ENCODE data around the gene STAG1. TPM values are rescaled to one million over a fixed set of nuclear protein-coding genes. Genes with fewer than 3 reads are reported as not detected.

Gene STAG1
- polyA plus RNA-seq, 3 donors = 7.2 to 10.0 (median 7.5) TPM

DNA sequence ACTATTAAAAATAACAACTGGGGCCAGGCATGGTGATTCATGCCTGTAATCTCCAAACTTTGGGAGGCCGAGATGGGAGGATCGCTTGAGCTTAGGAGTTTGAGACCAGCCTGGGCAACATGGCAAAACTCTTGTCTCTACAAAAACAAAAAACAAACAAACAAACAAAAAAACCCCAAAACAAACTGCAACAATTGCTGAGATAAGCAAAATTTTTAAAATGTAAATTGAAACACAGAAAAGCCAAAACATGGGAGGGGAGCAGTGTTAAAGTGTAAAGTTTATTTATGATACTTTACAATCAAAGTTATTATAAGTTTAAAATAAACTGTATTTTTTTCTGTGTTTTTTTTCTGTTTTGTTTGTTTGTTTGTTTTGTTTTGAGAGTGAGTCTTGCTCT lies 294.4 kb downstream of the STAG1 start:
- H3K27ac ChIP-seq (ENCODE audit: low read depth in 1 of 2, low read length in 2 of 2) = no peak overlapping the region
- intact Hi-C loops (cut with micrococcal nuclease) = no loop called here
- TF ChIP-seq, protein P1, sequence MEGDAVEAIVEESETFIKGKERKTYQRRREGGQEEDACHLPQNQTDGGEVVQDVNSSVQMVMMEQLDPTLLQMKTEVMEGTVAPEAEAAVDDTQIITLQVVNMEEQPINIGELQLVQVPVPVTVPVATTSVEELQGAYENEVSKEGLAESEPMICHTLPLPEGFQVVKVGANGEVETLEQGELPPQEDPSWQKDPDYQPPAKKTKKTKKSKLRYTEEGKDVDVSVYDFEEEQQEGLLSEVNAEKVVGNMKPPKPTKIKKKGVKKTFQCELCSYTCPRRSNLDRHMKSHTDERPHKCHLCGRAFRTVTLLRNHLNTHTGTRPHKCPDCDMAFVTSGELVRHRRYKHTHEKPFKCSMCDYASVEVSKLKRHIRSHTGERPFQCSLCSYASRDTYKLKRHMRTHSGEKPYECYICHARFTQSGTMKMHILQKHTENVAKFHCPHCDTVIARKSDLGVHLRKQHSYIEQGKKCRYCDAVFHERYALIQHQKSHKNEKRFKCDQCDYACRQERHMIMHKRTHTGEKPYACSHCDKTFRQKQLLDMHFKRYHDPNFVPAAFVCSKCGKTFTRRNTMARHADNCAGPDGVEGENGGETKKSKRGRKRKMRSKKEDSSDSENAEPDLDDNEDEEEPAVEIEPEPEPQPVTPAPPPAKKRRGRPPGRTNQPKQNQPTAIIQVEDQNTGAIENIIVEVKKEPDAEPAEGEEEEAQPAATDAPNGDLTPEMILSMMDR (IDR thresholded peaks at IDR 0.05) = no peak
- H3K4me2 ChIP-seq (replicated peaks; ENCODE audit: extremely low read depth, low read length, poor library complexity, severe bottlenecking) = no peak overlapping the region
- Mint-ChIP-seq H3K36me3 (peaks cover 58 to 77% of the 10 kb centered on the region in 2 donors), H3K4me3 (no peak overlapping the region), H3K27me3 (ENCODE audit: low read depth in 3 of 3) (no peaks in the 10 kb centered on the region), H3K4me1 (no peaks in the 10 kb centered on the region), H3K9me3 (peaks cover 34 to 57% (median 51%) of the 10 kb centered on the region in 7 donors), H3K27ac (no peak overlapping the region)
- no peaks in the 10 kb centered on the region for H3K4me1 ChIP-seq (ENCODE audit: control insufficient read depth in 1 of 2, insufficient read depth in 2 of 2, low read length in 2 of 2)
- H4K20me1 ChIP-seq (ENCODE audit: insufficient read depth, low read length) = no peaks in the 10 kb centered on the region
- peaks cover 2% of the 10 kb centered on the region for H3K79me2 ChIP-seq (ENCODE audit: insufficient read depth, low read length)
- no peak overlapping the region for H2AFZ ChIP-seq (ENCODE audit: insufficient read depth, low read depth, low read length, poor library complexity, severe bottlenecking)
- H3K27me3 ChIP-seq (ENCODE audit: control insufficient read depth in 2 of 2, insufficient read depth in 2 of 2, low read length in 2 of 2) = no peaks in the 10 kb centered on the region
- no peak overlapping the region for H3K9ac ChIP-seq (ENCODE audit: insufficient read depth, low read length, poor library complexity, severe bottlenecking)
- no CpG with 5 or more reads among the region's 2 CpGs for WGBS (ENCODE audit: insufficient coverage)
- H3K36me3 ChIP-seq (replicated peaks in 1 of 2; ENCODE audit: control insufficient read depth in 1 of 2, insufficient read depth in 2 of 2, low read length in 2 of 2) = peaks cover 11 to 80% of the 10 kb centered on the region in 2 donors
- DNase-seq = no peak
- peaks cover 32 to 38% of the 10 kb centered on the region in 2 donors for H3K9me3 ChIP-seq (replicated peaks in 1 of 2; ENCODE audit: control insufficient read depth in 1 of 2, insufficient read depth in 1 of 2, low read length in 2 of 2)
- H3K4me3 ChIP-seq (replicated peaks in 1 of 3; ENCODE audit: low read depth in 2 of 3, low read length in 3 of 3) = no peak overlapping the region

DNA sequence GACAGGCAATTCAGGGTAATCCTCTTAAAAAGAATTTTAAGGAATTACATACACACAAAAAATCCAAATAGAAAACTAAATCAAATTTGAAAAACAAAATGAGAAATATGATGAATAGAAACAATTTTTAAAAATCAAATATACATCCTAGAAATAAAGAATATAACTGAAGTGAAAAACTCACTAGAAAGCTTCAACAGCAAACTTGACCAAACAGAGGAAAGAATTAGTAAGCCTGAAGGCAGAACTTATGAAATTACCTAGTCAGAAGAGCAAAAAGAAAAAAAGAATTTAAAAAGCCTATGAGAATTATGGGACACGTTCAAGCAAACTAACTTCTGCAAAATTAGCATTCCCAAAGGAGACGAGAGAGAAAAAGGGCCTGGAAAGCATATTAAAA lies 296.0 kb downstream of the STAG1 start:
- H3K27ac Mint-ChIP-seq = no peak overlapping the region
- H3K36me3 ChIP-seq (replicated peaks in 1 of 2; ENCODE audit: control insufficient read depth in 1 of 2, insufficient read depth in 2 of 2, low read length in 2 of 2) = peaks cover 10 to 79% of the 10 kb centered on the region in 2 donors
- H3K27me3 ChIP-seq (ENCODE audit: control insufficient read depth in 2 of 2, insufficient read depth in 2 of 2, low read length in 2 of 2) = no peaks in the 10 kb centered on the region
- no peak overlapping the region for H3K4me2 ChIP-seq (replicated peaks; ENCODE audit: extremely low read depth, low read length, poor library complexity, severe bottlenecking)
- H3K36me3 Mint-ChIP-seq = peaks cover 50 to 81% of the 10 kb centered on the region in 2 donors
- DNase-seq = no peak
- WGBS (ENCODE audit: insufficient coverage) = no CpG with 5 or more reads among the region's 2 CpGs
- intact Hi-C loops (cut with micrococcal nuclease) = no loop called here
- H3K4me1 ChIP-seq (ENCODE audit: control insufficient read depth in 1 of 2, insufficient read depth in 2 of 2, low read length in 2 of 2) = no peaks in the 10 kb centered on the region
- H3K9me3 ChIP-seq (replicated peaks in 1 of 2; ENCODE audit: control insufficient read depth in 1 of 2, insufficient read depth in 1 of 2, low read length in 2 of 2) = peaks cover 32 to 38% of the 10 kb centered on the region in 2 donors
- no peak overlapping the region for H3K27ac ChIP-seq (ENCODE audit: low read depth in 1 of 2, low read length in 2 of 2)
- H4K20me1 ChIP-seq (ENCODE audit: insufficient read depth, low read length) = no peaks in the 10 kb centered on the region
- H3K27me3 Mint-ChIP-seq (ENCODE audit: low read depth in 3 of 3) = no peaks in the 10 kb centered on the region
- TF ChIP-seq, protein P1 (IDR thresholded peaks at IDR 0.05) = no peak
- H3K9ac ChIP-seq (ENCODE audit: insufficient read depth, low read length, poor library complexity, severe bottlenecking) = no peak overlapping the region
- no peak overlapping the region for H2AFZ ChIP-seq (ENCODE audit: insufficient read depth, low read depth, low read length, poor library complexity, severe bottlenecking)
- H3K4me3 ChIP-seq (replicated peaks in 1 of 3; ENCODE audit: low read depth in 2 of 3, low read length in 3 of 3) = no peak overlapping the region
- no peaks in the 10 kb centered on the region for H3K4me1 Mint-ChIP-seq
- peaks cover 2% of the 10 kb centered on the region for H3K79me2 ChIP-seq (ENCODE audit: insufficient read depth, low read length)
- peaks cover 34 to 52% (median 50%) of the 10 kb centered on the region in 7 donors for H3K9me3 Mint-ChIP-seq
- H3K4me3 Mint-ChIP-seq = no peak overlapping the region

All from CD14-positive monocyte (primary cell).